ENCODE results near the gene TMEM140.

GRCh38 chr7:135158874-135159273 lies 11.0 kb downstream of the TMEM140 start:
- TF ChIP-seq POLR2A (IDR thresholded peaks at IDR 0.05) (no peak), CTCF (IDR thresholded peaks at IDR 0.05) (no peak)
